Glutamatergic neuron (in vitro differentiated cells): Measurements from ENCODE around the gene GMDS. TPM values are rescaled to one million over a fixed set of nuclear protein-coding genes. Genes with fewer than 3 reads are reported as not detected.
A peak's percentile ranks its signal among the peaks of the same experiment; 100 is the strongest.

Experiments used
- DNase-seq: peaks from one replicate; pipeline ENCODE4 v3.0.0; 2022
- H3K27ac Mint-ChIP-seq: one replicate; pipeline ENCODE4 v1.8.0; 2020; ENCODE audit warnings: mild to moderate bottlenecking, mixed read lengths, inconsistent platforms; ENCODE audit not compliant: unreplicated experiment
- H3K27me3 Mint-ChIP-seq: one replicate; pipeline ENCODE4 v1.8.0; 2020; ENCODE audit warnings: mild to moderate bottlenecking, moderate library complexity, mixed read lengths, inconsistent platforms; ENCODE audit not compliant: unreplicated experiment
- H3K36me3 Mint-ChIP-seq: one replicate; pipeline ENCODE4 v1.8.0; 2020; ENCODE audit warnings: mild to moderate bottlenecking, mixed read lengths, inconsistent platforms; ENCODE audit not compliant: unreplicated experiment
- H3K4me1 Mint-ChIP-seq: one replicate; pipeline ENCODE4 v1.8.0; 2020; ENCODE audit warnings: mild to moderate bottlenecking, low read depth, mixed read lengths, inconsistent platforms; ENCODE audit not compliant: unreplicated experiment
- H3K4me3 Mint-ChIP-seq: one replicate; pipeline ENCODE4 v1.8.0; 2020; ENCODE audit warnings: mild to moderate bottlenecking, mixed read lengths, inconsistent platforms; ENCODE audit not compliant: unreplicated experiment
- H3K9me3 Mint-ChIP-seq: one replicate; pipeline ENCODE4 v1.8.0; 2020; ENCODE audit warnings: mild to moderate bottlenecking, moderate library complexity, mixed read lengths, inconsistent platforms; ENCODE audit not compliant: unreplicated experiment
- CTCF ChIP-seq: fragments of 200-600 bp; sonication (generic); IDR thresholded peaks from one replicate; pipeline ENCODE4 v1.5.0; 2021; ENCODE audit not compliant: partially characterized antibody, unreplicated experiment
- total RNA-seq: library from RNA; stranded (reverse); fragmentation: NEBNext Ultra II Directional; extraction: Animal tissue kit (Norgen Biotek cat#: 25700); gene quantifications from one replicate; pipeline ENCODE4 v1.2.1, GENCODE V29; 2021; ENCODE audit not compliant: unreplicated experiment

The GMDS gene
- total RNA-seq, 1 donor from 2014 or later = 8.9 TPM

- DNase-seq = no peak
- Mint-ChIP-seq H3K9me3 (peaks cover 8% of the 10 kb centered on the region), H3K36me3 (no peaks in the 10 kb centered on the region), H3K27ac (no peak overlapping the region), H3K4me3 (no peak overlapping the region), H3K27me3 (peaks cover 2% of the 10 kb centered on the region), H3K4me1 (peaks cover 7% of the 10 kb centered on the region)
- no peak for TF ChIP-seq CTCF
Measured at GRCh38 chr6:2141644-2142290, 103.6 kb downstream of the GMDS start.

- TF ChIP-seq CTCF = no peak
- H3K27me3 Mint-ChIP-seq = peaks cover 2% of the 10 kb centered on the region
- no peak overlapping the region for H3K4me3 Mint-ChIP-seq
- H3K9me3 Mint-ChIP-seq = peaks cover 8% of the 10 kb centered on the region
- H3K4me1 Mint-ChIP-seq = peaks cover 7% of the 10 kb centered on the region
- no peaks in the 10 kb centered on the region for H3K36me3 Mint-ChIP-seq
- peak; percentile 33 for DNase-seq
- peak overlapping the region; percentile 10 for H3K27ac Mint-ChIP-seq
Measured at GRCh38 chr6:2140438-2141128, 104.8 kb downstream of the GMDS start.

- peaks cover 2% of the 10 kb centered on the region for H3K9me3 Mint-ChIP-seq
- H3K36me3 Mint-ChIP-seq = no peaks in the 10 kb centered on the region
- no peak for TF ChIP-seq CTCF
- H3K27ac Mint-ChIP-seq = no peak overlapping the region
- H3K27me3 Mint-ChIP-seq = no peaks in the 10 kb centered on the region
- peaks cover 2% of the 10 kb centered on the region for H3K4me1 Mint-ChIP-seq
- no peak overlapping the region for H3K4me3 Mint-ChIP-seq
- no peak for DNase-seq
Measured at GRCh38 chr6:2135401-2135800, 110.0 kb downstream of the GMDS start.

GRCh38 chr6:2134554-2134953, 110.9 kb downstream of the GMDS start:
- H3K4me1 Mint-ChIP-seq = no peaks in the 10 kb centered on the region
- no peak for TF ChIP-seq CTCF

GRCh38 chr6:2133716-2134310, 111.6 kb downstream of the GMDS start:
- no peak for TF ChIP-seq CTCF
- H3K4me1 Mint-ChIP-seq = no peaks in the 10 kb centered on the region

More at GRCh38 chr6:2134554-2134953, 110.9 kb downstream of the GMDS start:
- DNase-seq = no peak
- no peaks in the 10 kb centered on the region for H3K36me3 Mint-ChIP-seq
- no peak overlapping the region for H3K27ac Mint-ChIP-seq
- H3K9me3 Mint-ChIP-seq = peaks cover 1% of the 10 kb centered on the region
- H3K27me3 Mint-ChIP-seq = no peaks in the 10 kb centered on the region
- H3K4me3 Mint-ChIP-seq = no peak overlapping the region

More at GRCh38 chr6:2133716-2134310, 111.6 kb downstream of the GMDS start:
- Mint-ChIP-seq H3K36me3 (no peaks in the 10 kb centered on the region), H3K27me3 (no peaks in the 10 kb centered on the region), H3K9me3 (peaks cover 1% of the 10 kb centered on the region), H3K27ac (no peak overlapping the region), H3K4me3 (no peak overlapping the region)
- no peak for DNase-seq
